Neutrophil (primary cell): ENCODE data around the gene RHOG.

Experiments
- H3K27ac ChIP-seq: fragments of 200-600 bp; sonication (generic); 2 replicates; pipeline ENCODE4 v1.5.1; 2016; ENCODE audit warnings: mild to moderate bottlenecking, moderate library complexity
- H3K27me3 ChIP-seq: fragments of 200-600 bp; sonication (generic); 2 replicates; pipeline ENCODE4 v1.6.0; 2016; ENCODE audit warnings: mild to moderate bottlenecking
- H3K36me3 ChIP-seq: fragments of 200-600 bp; sonication (generic); 2 replicates; pipeline ENCODE4 v1.5.1; 2017
- H3K4me1 ChIP-seq, 2 experiments: fragments of 200-600 bp in 1 of 2; sonication (generic) in 1 of 2; 1 replicate in 1 of 2; 2 replicates in 1 of 2; pipeline versions ENCODE4 v1.5.1 to v1.6.1; 2013 to 2016; ENCODE audit warnings: low read depth in 1 of 2, low read length in 1 of 2, mild to moderate bottlenecking in 1 of 2, moderate library complexity in 1 of 2; ENCODE audit not compliant: control insufficient read depth in 1 of 2, insufficient read depth in 1 of 2
- H3K4me3 ChIP-seq, 2 experiments: fragments of 200-600 bp in 1 of 2; sonication (generic) in 1 of 2; 1 replicate in 1 of 2; 2 replicates in 1 of 2; pipeline ENCODE4 v1.5.1; 2013 to 2016; ENCODE audit warnings: low read depth in 1 of 2, low read length in 1 of 2, mild to moderate bottlenecking in 1 of 2, moderate library complexity in 1 of 2
- H3K9me3 ChIP-seq: fragments of 200-600 bp; sonication (generic); 2 replicates; pipeline ENCODE4 v1.5.1; 2016
- TF ChIP-seq, protein P1 (sequence below): fragments of 200-600 bp; sonication (generic); IDR thresholded peaks from 2 replicates; pipeline ENCODE4 v1.5.1; 2016; ENCODE audit warnings: antibody characterized with exemption

RHOG gene

DNA sequence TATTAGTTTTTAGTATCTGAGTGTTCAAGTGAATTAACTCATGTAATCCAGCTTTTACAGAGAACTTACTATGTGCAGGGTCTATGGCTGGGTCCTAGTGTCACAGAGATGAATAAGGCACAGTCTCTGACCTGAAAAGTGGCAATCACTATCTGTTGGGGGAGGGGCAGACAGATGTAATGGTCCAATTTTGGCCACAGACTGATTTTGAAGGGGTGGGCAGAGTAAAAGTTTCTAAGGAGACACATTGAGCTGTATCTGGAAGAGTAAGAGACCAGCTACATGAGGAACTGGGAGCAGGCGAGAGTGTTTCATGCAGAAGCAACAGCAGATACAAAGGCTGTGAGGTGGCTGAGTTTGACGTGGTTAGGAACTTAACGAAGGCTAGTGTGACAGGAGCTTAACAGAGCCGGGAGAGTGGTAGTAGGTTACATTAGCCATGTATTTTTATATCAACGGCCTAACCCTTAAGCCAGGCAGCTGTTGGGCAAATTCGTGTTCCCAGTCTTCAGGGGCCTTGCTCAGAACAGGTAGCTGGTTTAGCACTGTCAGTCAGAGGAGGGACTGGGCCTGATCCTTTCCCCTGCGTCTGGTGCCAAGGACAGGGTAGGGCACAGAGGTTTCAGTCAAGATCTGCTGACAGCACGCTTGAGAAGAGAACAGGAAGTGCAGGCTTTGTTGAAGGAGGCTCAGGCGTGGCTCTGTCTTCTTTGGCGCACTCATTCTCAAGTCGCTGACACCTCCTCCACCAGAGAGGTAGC lies 13.3 kb upstream of the RHOG start:
- Histone ChIP-seq H3K4me3 (peak overlapping the region; percentile 77 to 93), H3K9me3 (no peaks in the 10 kb centered on the region), H3K27ac (peak overlapping the region; percentile 98), H3K27me3 (no peaks in the 10 kb centered on the region), H3K4me1 (peaks cover 44 to 48% of the 10 kb centered on the region in 2 experiments), H3K36me3 (no peaks in the 10 kb centered on the region)
- TF ChIP-seq, protein P1, sequence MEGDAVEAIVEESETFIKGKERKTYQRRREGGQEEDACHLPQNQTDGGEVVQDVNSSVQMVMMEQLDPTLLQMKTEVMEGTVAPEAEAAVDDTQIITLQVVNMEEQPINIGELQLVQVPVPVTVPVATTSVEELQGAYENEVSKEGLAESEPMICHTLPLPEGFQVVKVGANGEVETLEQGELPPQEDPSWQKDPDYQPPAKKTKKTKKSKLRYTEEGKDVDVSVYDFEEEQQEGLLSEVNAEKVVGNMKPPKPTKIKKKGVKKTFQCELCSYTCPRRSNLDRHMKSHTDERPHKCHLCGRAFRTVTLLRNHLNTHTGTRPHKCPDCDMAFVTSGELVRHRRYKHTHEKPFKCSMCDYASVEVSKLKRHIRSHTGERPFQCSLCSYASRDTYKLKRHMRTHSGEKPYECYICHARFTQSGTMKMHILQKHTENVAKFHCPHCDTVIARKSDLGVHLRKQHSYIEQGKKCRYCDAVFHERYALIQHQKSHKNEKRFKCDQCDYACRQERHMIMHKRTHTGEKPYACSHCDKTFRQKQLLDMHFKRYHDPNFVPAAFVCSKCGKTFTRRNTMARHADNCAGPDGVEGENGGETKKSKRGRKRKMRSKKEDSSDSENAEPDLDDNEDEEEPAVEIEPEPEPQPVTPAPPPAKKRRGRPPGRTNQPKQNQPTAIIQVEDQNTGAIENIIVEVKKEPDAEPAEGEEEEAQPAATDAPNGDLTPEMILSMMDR: no peak

DNA sequence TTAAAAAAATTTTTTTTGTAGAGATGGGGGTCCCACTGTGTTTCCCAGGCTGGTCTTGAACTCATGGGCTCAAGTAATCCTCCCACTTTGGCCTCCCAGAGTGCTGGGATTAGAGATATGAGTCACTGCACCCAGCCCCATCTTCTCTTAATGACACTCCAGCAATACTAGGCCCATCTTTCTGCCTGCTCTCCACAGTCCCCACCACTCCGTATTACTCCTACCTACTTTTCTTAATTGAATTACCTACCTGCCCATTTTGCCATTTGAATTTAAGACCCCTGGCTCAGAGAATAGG lies 12.7 kb upstream of the RHOG start:
- Histone ChIP-seq H3K4me1 (peaks cover 38 to 42% of the 10 kb centered on the region in 2 experiments), H3K36me3 (no peaks in the 10 kb centered on the region), H3K27ac (peak overlapping the region; percentile 98), H3K4me3 (no peak overlapping the region), H3K27me3 (no peaks in the 10 kb centered on the region), H3K9me3 (no peaks in the 10 kb centered on the region)
- TF ChIP-seq, protein P1: no peak

DNA sequence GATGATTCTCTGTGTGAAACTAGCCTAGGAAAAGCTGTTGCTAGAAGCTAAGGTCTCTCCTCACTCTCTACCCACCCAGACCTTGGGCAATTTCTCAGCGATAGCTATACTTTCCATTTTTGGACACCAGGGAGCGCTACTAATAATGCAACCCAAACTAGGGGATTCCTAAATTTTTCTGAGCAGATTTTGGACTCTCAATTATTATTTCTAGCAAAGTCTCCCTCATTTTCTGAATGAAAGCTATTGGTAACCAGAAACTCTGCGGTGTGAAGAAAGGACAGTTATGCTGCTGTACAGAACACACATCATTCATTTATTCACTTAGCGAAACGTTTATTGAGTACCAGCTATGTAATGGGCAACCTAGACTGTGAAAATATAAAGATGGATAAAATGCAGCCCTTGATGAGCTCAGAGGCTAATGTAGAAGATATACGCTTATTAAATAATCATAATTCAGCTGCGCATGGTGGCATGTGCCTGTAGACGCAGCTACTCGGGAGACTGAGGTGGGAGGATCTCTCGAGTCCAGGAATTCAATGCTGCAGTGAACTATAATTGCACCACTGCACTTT lies 8.6 kb upstream of the RHOG start:
- Histone ChIP-seq H3K27me3 (no peaks in the 10 kb centered on the region), H3K27ac (peak overlapping the region; percentile 9), H3K4me3 (no peak overlapping the region), H3K36me3 (no peaks in the 10 kb centered on the region), H3K4me1 (peaks cover 9% of the 10 kb centered on the region in 2 experiments), H3K9me3 (no peaks in the 10 kb centered on the region)
- TF ChIP-seq, protein P1: peak; percentile 81

DNA sequence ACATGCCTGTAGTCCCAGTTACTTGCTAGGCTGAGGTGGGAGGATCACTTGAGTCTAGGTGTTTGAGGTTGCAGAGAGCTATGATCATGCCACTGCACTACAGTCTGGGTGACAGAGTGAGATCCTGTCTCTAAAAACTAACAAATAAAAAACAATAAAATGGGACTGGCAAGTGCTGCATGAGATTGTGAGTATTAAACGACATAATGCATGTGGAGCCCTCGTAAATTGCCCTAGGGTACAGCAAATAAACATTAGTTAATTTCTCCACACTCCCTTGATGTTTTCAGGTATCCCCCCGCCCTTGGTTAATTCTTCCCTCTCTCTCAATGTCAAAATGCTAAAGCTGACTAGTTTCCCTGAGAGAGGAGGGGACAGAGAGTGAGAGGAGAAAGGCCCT lies 4.9 kb upstream of the RHOG start:
- Histone ChIP-seq H3K27ac (no peak overlapping the region), H3K27me3 (no peaks in the 10 kb centered on the region), H3K9me3 (no peaks in the 10 kb centered on the region), H3K36me3 (no peaks in the 10 kb centered on the region), H3K4me1 (peaks cover 6 to 9% of the 10 kb centered on the region in 2 experiments), H3K4me3 (no peak overlapping the region)
- TF ChIP-seq, protein P1: no peak

DNA sequence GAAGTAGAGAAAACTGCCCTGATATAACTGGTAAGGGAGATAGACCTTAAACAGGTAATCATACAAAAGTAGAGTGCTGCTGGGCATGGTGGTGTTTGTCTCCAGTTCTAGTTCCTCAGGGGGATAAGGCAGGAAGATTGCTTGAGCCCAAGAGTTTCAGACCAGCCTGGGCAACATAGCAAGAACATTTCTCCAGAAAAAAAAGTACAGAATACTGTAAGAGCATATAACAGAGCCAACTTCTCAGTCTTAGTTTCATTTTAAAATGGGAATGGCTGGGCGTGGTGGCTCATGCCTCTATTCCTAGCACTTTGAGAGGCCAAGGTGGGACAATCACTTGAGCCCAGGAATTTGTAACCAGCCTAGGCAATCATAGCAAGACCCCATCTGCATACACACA lies 4.5 kb upstream of the RHOG start:
- Histone ChIP-seq H3K4me1 (peaks cover 6 to 9% of the 10 kb centered on the region in 2 experiments), H3K27ac (no peak overlapping the region), H3K4me3 (no peak overlapping the region), H3K27me3 (no peaks in the 10 kb centered on the region), H3K9me3 (no peaks in the 10 kb centered on the region), H3K36me3 (no peaks in the 10 kb centered on the region)
- TF ChIP-seq, protein P1: no peak
